CD4-positive, alpha-beta T cell (primary cell): ENCODE measurements around the gene ZNF226. TPM values are rescaled to one million over a fixed set of nuclear protein-coding genes. Genes with fewer than 3 reads are reported as not detected.
"Not testable (repeated sequence)": the region's sequence is repeated elsewhere in the genome, so short reads cannot be mapped to it uniquely, and the experiment has no call there.

Experiments used
- ATAC-seq: fragments of 200-7000 bp; cut with Tn5 transposase; one replicate; pipeline ENCODE4 v1.10.0; 2022; ENCODE audit warnings: mild to moderate bottlenecking; ENCODE audit not compliant: poor library complexity
- CTCF ChIA-PET: fragments of 350-600 bp; sonication (Branson Sonifier 250); formaldehyde crosslinking; loops from one replicate; lab custom pipeline; 2021; ENCODE audit warnings: antibody characterized with exemption, inconsistent platforms; lab: Charles Lee
- POLR2A ChIA-PET: fragments of 350-600 bp; sonication (Branson Sonifier 250); formaldehyde crosslinking; loops from one replicate; lab custom pipeline; 2021; ENCODE audit warnings: antibody characterized with exemption, inconsistent platforms; lab: Charles Lee
- DNase-seq, 14 experiments: peaks; one replicate each; pipeline ENCODE4 v3.0.0-alpha.2; 2013 to 2020; ENCODE audit warnings: mixed read lengths in 2 of 14
- H3K27ac ChIP-seq, 2 donors: one replicate each; pipeline versions ENCODE4 v1.5.1 to v1.7.0; 2013; ENCODE audit warnings: low read length in 2 of 2, low read depth in 1 of 2, mild to moderate bottlenecking in 1 of 2
- H3K27me3 ChIP-seq, 2 experiments: 1 replicate in 1 of 2; 2 replicates in 1 of 2; pipeline versions ENCODE4 v1.6.1 to v1.7.0; 2013; ENCODE audit warnings: low read length in 2 of 2, control low read depth in 1 of 2, mild to moderate bottlenecking in 1 of 2, moderate library complexity in 1 of 2; ENCODE audit not compliant: insufficient read depth in 2 of 2, control insufficient read depth in 1 of 2
- H3K36me3 ChIP-seq: one replicate; pipeline ENCODE4 v1.6.1; 2013; ENCODE audit warnings: low read length, control low read depth; ENCODE audit not compliant: insufficient read depth
- H3K4me1 ChIP-seq: one replicate; pipeline ENCODE4 v1.6.1; 2013; ENCODE audit warnings: low read length, control low read depth; ENCODE audit not compliant: insufficient read depth
- H3K4me3 ChIP-seq: one replicate; pipeline ENCODE4 v1.5.1; 2013; ENCODE audit warnings: mild to moderate bottlenecking, low read length, moderate library complexity
- H3K9me3 ChIP-seq, 2 experiments: 1 replicate in 1 of 2; 2 replicates in 1 of 2; pipeline versions ENCODE4 v1.6.1 to v1.7.0; 2013; ENCODE audit warnings: low read length in 2 of 2, mild to moderate bottlenecking in 2 of 2, control low read depth in 1 of 2, moderate library complexity in 1 of 2; ENCODE audit not compliant: control insufficient read depth in 1 of 2, insufficient read depth in 1 of 2
- H3K27ac Mint-ChIP-seq: one replicate; pipeline ENCODE4 v1.8.0; 2020; ENCODE audit warnings: mixed read lengths
- H3K27me3 Mint-ChIP-seq: one replicate; pipeline ENCODE4 v1.8.0; 2021; ENCODE audit warnings: mixed read lengths
- H3K36me3 Mint-ChIP-seq: one replicate; pipeline ENCODE4 v1.8.0; 2021; ENCODE audit warnings: low read depth, mixed read lengths
- H3K4me1 Mint-ChIP-seq: one replicate; pipeline ENCODE4 v1.8.0; 2021; ENCODE audit warnings: low read depth, mixed read lengths
- H3K4me3 Mint-ChIP-seq: one replicate; pipeline ENCODE4 v1.8.0; 2020; ENCODE audit warnings: mild to moderate bottlenecking, mixed read lengths
- H3K9me3 Mint-ChIP-seq: one replicate; pipeline ENCODE4 v1.8.0; 2020; ENCODE audit warnings: mixed read lengths
- intact Hi-C, 2 experiments: fragments of 100-400 bp; cut with DNase I in 1 of 2; cut with micrococcal nuclease in 1 of 2; formaldehyde crosslinking; loops; one replicate each; pipeline versions ENCODE4 v1.15.1 to v1.9.0; 2023 to 2025; cut with DNase I, micrococcal nuclease
- total RNA-seq, 174 experiments: library from RNA in 2 of 174; stranded (reverse) in 2 of 174; gene quantifications; one replicate each; pipeline ENCODE4 v1.2.3 and lab custom pipeline; 2021 to 2026
- TF ChIP-seq, protein P1 (sequence below): fragments of 200-600 bp; IDR thresholded peaks from one replicate; pipeline ENCODE4 v1.8.0; 2022; ENCODE audit warnings: antibody characterized with exemption, mild to moderate bottlenecking

The ZNF226 gene
- total RNA-seq, 2 experiments from 2014 or later: 7.9 to 9.1 TPM

DNA sequence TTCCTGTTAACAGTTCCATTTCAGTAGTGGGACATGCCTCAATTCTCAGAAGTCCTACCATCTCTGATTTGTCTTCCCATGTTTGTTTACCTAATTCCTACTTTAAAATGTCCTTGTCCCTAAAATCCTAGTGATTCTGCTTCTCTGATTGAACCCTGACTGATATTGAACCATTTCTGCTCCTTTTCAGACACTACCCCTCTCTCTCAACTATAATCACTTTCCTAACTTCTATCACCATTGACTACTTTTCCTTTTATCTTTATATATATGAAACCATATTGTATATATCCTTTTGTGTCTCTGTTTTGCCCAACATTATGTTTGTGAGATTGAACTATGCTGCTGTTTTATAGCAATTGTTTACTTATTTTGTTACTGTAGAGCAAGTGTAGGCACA lies 31.9 kb downstream of the ZNF226 start:
- TF ChIP-seq, protein P1, sequence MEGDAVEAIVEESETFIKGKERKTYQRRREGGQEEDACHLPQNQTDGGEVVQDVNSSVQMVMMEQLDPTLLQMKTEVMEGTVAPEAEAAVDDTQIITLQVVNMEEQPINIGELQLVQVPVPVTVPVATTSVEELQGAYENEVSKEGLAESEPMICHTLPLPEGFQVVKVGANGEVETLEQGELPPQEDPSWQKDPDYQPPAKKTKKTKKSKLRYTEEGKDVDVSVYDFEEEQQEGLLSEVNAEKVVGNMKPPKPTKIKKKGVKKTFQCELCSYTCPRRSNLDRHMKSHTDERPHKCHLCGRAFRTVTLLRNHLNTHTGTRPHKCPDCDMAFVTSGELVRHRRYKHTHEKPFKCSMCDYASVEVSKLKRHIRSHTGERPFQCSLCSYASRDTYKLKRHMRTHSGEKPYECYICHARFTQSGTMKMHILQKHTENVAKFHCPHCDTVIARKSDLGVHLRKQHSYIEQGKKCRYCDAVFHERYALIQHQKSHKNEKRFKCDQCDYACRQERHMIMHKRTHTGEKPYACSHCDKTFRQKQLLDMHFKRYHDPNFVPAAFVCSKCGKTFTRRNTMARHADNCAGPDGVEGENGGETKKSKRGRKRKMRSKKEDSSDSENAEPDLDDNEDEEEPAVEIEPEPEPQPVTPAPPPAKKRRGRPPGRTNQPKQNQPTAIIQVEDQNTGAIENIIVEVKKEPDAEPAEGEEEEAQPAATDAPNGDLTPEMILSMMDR: no peak
- Mint-ChIP-seq H3K27ac (no peak overlapping the region), H3K27me3 (peaks cover 4% of the 10 kb centered on the region), H3K4me1 (no peaks in the 10 kb centered on the region), H3K9me3 (peaks cover 28% of the 10 kb centered on the region), H3K4me3 (no peak overlapping the region), H3K36me3 (peaks cover 31% of the 10 kb centered on the region)
- no peak for ATAC-seq
- intact Hi-C loops: no loop called here
- Histone ChIP-seq H3K27ac (no peak overlapping the region), H3K9me3 (peaks cover 24 to 51% of the 10 kb centered on the region in 2 experiments), H3K4me3 (no peak overlapping the region), H3K36me3 (no peaks in the 10 kb centered on the region), H3K27me3 (peaks cover 0 to 3% of the 10 kb centered on the region in 2 experiments), H3K4me1 (no peaks in the 10 kb centered on the region)
- ChIA-PET POLR2A (no interaction called here), CTCF (no interaction called here)
- DNase-seq: no peak

DNA sequence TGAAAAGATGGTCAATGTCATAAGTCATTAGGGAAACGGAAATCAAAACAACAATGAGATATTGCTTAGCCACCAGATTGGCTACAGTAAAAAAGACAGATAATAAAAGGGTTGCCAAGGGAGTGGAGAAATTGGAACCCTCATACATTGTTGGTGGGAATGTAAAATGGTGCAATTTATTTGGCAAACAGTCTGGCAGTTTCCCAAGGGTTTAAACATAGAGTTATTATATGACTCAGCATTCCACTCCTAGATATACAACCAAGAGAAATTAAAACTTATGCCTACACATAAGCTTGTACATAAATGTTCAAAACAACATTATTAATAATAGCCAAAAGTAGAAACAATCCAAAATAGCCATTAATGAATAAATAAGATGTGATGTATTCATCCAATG lies 37.6 kb downstream of the ZNF226 start:
- H3K4me1 ChIP-seq: peaks cover 5% of the 10 kb centered on the region
- peaks cover 6% of the 10 kb centered on the region for H3K4me1 Mint-ChIP-seq
- H3K27me3 ChIP-seq: peaks cover 3 to 12% of the 10 kb centered on the region in 2 experiments
- H3K4me3 ChIP-seq: no peak overlapping the region
- no peaks in the 10 kb centered on the region for H3K36me3 ChIP-seq
- ATAC-seq (no peak), DNase-seq (no peak)
- intact Hi-C loops: no loop called here
- ChIA-PET CTCF (no interaction called here), POLR2A (no interaction called here)
- H3K4me3 Mint-ChIP-seq: no peak overlapping the region
- H3K9me3 Mint-ChIP-seq: peaks cover 12% of the 10 kb centered on the region
- no peak overlapping the region for H3K27ac ChIP-seq
- H3K27ac Mint-ChIP-seq: no peak overlapping the region
- peaks cover 15% of the 10 kb centered on the region for H3K27me3 Mint-ChIP-seq
- H3K9me3 ChIP-seq: peaks cover 26 to 38% of the 10 kb centered on the region in 2 experiments
- peaks cover 19% of the 10 kb centered on the region for H3K36me3 Mint-ChIP-seq
- TF ChIP-seq, protein P1: no peak

DNA sequence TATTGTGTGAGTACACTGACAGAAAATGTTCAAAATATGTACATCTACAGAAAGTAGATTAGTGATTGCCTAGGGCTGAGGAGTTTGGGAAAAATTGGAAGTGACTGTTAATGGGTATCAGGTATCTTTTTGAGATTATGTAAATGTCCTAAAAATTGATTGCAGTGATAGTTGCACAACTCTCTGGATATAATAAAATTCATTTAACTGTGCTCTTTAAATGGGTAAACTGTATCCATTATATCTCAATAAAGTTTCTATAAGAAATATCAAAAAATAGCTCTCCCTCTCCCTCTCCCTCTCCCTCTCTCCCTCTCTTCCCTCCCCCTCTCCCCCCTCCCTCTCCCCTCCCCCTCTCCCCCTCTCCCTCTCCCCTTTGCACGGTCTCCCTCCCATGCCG lies 38.1 kb downstream of the ZNF226 start:
- H3K4me3 ChIP-seq: no peak overlapping the region
- H3K4me3 Mint-ChIP-seq: no peak overlapping the region
- no peak overlapping the region for H3K27ac Mint-ChIP-seq
- ATAC-seq (no peak), DNase-seq (no peak)
- H3K27ac ChIP-seq: no peak overlapping the region
- peaks cover 11% of the 10 kb centered on the region for H3K9me3 Mint-ChIP-seq
- peaks cover 26 to 38% of the 10 kb centered on the region in 2 experiments for H3K9me3 ChIP-seq
- POLR2A ChIA-PET: no interaction called here
- H3K27me3 Mint-ChIP-seq: peaks cover 15% of the 10 kb centered on the region
- CTCF ChIA-PET: no interaction called here
- intact Hi-C loops: no loop called here
- H3K36me3 ChIP-seq: no peaks in the 10 kb centered on the region
- H3K27me3 ChIP-seq: peaks cover 3 to 12% of the 10 kb centered on the region in 2 experiments
- TF ChIP-seq, protein P1: no peak
- peaks cover 7% of the 10 kb centered on the region for H3K4me1 ChIP-seq
- H3K36me3 Mint-ChIP-seq: peaks cover 24% of the 10 kb centered on the region
- H3K4me1 Mint-ChIP-seq: peaks cover 11% of the 10 kb centered on the region

DNA sequence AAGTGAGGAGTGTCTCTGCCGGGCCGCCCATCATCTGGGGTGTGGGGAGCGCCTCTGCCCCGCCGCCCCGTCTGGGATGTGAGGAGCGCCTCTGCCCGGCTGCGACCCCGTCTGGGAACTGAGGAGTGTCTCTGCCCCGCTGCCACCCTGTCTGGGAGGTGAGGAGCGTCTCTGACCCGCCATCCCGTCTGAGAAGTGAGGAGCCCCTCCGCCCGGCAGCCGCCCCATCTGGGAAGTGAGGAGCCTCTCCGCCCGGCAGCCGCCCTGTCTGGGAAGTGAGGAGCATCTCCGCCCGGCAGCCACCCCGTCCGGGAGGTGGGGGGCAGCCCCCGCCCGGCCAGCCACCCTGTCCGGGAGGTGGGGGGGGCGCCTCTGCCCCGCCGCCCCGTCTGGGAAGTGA lies 39.0 kb downstream of the ZNF226 start:
- peaks cover 11% of the 10 kb centered on the region for H3K4me1 Mint-ChIP-seq
- H3K27ac ChIP-seq, H3K36me3 ChIP-seq, CTCF ChIA-PET, H3K4me1 ChIP-seq, DNase-seq, intact Hi-C loops, H3K27ac Mint-ChIP-seq, POLR2A ChIA-PET, ATAC-seq, H3K4me3 ChIP-seq, H3K4me3 Mint-ChIP-seq: not testable (repeated sequence)
- H3K9me3 Mint-ChIP-seq: peaks cover 16% of the 10 kb centered on the region
- peaks cover 3 to 12% of the 10 kb centered on the region in 2 experiments for H3K27me3 ChIP-seq
- peaks cover 15% of the 10 kb centered on the region for H3K27me3 Mint-ChIP-seq
- H3K36me3 Mint-ChIP-seq: peaks cover 24% of the 10 kb centered on the region
- H3K9me3 ChIP-seq: peaks cover 23 to 32% of the 10 kb centered on the region in 2 experiments
